Ascending aorta (tissue), 2 donors: ENCODE data around the gene RBMS3. TPM values are rescaled to one million over a fixed set of nuclear protein-coding genes. Genes with fewer than 3 reads are reported as not detected.

ENCODE experiments used
- DNase-seq, 2 donors: peaks; one replicate each; pipeline ENCODE4 v3.0.0-alpha.2; 2019; ENCODE audit warnings: low spot score in 2 of 2
- H3K27ac ChIP-seq, 2 donors: fragments of 200-600 bp; sonication (generic); one replicate each; pipeline ENCODE4 v1.5.1; 2016 to 2017; ENCODE audit warnings: mild to moderate bottlenecking in 1 of 2
- H3K27me3 ChIP-seq: fragments of 200-600 bp; sonication (generic); one replicate; pipeline ENCODE4 v1.5.1; 2017
- H3K36me3 ChIP-seq, 2 donors: fragments of 200-600 bp; sonication (generic); one replicate each; pipeline ENCODE4 v1.5.1; 2016
- H3K4me1 ChIP-seq, 2 donors: fragments of 200-600 bp; sonication (generic); one replicate each; pipeline ENCODE4 v1.5.1; 2016 to 2017; ENCODE audit warnings: mild to moderate bottlenecking in 1 of 2
- H3K4me3 ChIP-seq, 2 donors: fragments of 200-600 bp; sonication (generic); one replicate each; pipeline ENCODE4 v1.5.1; 2016 to 2017; ENCODE audit warnings: mild to moderate bottlenecking in 1 of 2
- H3K9me3 ChIP-seq, 2 donors: fragments of 200-600 bp; sonication (generic); one replicate each; pipeline ENCODE4 v1.5.1; 2016
- intact Hi-C: fragments of 100-400 bp; cut with DNase I; formaldehyde crosslinking; loops from one replicate; pipeline ENCODE4 v1.15.1; 2023
- total RNA-seq: library from RNA; depleted of rRNA; stranded (reverse); fragments of >200 nt; gene quantifications from one replicate; pipeline ENCODE4 v1.1.0, GENCODE V29; 2016
- TF ChIP-seq, protein P1 (sequence below), 3 experiments: fragments of 200-600 bp in 2 of 3; fragments of 450-650 bp in 1 of 3; sonication (generic) in 2 of 3; IDR thresholded peaks; one replicate each; pipeline ENCODE4 v1.5.1; 2016 to 2019; ENCODE audit warnings: antibody characterized with exemption in 3 of 3, mild to moderate bottlenecking in 1 of 3, moderate library complexity in 1 of 3

RBMS3 gene
- total RNA-seq, 1 donor from 2014 or later = 65.8 TPM

DNA sequence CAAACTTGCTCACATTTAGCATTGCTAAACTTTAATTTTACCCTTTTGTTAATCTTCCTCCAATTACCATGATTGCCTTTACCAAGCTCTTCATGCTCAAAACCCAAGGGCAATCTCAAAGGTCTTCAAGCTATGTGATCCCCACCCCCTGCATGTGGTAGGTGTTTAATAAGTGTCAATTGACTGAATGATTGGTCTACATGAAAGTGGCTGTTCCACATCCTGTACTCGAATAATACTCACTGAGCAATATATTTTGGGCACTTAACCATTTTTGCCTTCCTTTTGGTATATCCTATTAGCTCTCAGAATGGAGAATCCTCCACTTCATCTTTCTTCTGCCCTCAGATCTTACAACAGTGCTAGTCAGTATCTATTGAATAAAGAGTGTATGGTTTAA is 17.1 kb downstream of the RBMS3 start:
- DNase-seq = no peak
- no peaks in the 10 kb centered on the region for H3K9me3 ChIP-seq
- H3K27me3 ChIP-seq = no peaks in the 10 kb centered on the region
- intact Hi-C loops = no loop called here
- no peaks in the 10 kb centered on the region for H3K36me3 ChIP-seq
- peaks cover 0 to 12% of the 10 kb centered on the region in 2 donors for H3K4me1 ChIP-seq
- no peak overlapping the region for H3K27ac ChIP-seq
- TF ChIP-seq, protein P1, sequence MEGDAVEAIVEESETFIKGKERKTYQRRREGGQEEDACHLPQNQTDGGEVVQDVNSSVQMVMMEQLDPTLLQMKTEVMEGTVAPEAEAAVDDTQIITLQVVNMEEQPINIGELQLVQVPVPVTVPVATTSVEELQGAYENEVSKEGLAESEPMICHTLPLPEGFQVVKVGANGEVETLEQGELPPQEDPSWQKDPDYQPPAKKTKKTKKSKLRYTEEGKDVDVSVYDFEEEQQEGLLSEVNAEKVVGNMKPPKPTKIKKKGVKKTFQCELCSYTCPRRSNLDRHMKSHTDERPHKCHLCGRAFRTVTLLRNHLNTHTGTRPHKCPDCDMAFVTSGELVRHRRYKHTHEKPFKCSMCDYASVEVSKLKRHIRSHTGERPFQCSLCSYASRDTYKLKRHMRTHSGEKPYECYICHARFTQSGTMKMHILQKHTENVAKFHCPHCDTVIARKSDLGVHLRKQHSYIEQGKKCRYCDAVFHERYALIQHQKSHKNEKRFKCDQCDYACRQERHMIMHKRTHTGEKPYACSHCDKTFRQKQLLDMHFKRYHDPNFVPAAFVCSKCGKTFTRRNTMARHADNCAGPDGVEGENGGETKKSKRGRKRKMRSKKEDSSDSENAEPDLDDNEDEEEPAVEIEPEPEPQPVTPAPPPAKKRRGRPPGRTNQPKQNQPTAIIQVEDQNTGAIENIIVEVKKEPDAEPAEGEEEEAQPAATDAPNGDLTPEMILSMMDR (IDR thresholded peaks at IDR 0.05) = no peak
- no peak overlapping the region for H3K4me3 ChIP-seq

DNA sequence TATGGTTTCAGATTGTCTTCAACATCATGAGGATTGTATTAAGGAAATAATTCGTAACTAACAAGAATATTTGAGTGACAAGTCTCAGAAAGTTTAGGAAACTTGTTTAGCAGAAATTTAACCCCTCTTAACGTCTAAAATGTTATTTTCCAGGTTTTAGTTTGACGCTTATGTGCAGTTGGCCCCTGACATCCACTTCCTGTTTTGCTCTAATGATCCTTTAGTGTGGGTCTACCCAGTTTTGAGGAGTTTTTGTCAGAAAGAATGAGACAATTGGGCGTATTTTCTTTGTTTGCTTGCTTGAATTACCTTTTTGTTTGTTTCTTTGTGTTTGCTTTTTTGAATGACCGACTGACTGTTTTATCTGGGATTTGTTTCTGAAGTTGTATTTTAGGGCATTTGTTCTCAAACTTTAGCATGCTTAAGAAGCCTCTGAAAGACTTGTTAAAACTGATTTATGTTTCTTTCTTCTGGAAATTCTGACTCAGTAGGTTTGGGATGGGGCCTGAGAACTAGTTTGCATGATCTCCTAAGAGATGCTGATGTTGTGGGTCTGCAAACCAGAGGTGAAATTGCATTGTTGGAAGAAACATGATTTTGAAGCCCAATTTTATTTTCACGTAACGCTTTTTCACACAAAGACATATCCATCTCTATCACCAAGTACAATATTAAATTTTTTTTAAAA is 20.6 kb downstream of the RBMS3 start:
- H3K4me1 ChIP-seq = peaks cover 0 to 12% of the 10 kb centered on the region in 2 donors
- no peaks in the 10 kb centered on the region for H3K9me3 ChIP-seq
- TF ChIP-seq, protein P1 (IDR thresholded peaks at IDR 0.05) = no peak
- intact Hi-C loops = no loop called here
- no peak for DNase-seq
- no peak overlapping the region for H3K27ac ChIP-seq
- H3K27me3 ChIP-seq = no peaks in the 10 kb centered on the region
- H3K36me3 ChIP-seq = no peaks in the 10 kb centered on the region
- no peak overlapping the region for H3K4me3 ChIP-seq

DNA sequence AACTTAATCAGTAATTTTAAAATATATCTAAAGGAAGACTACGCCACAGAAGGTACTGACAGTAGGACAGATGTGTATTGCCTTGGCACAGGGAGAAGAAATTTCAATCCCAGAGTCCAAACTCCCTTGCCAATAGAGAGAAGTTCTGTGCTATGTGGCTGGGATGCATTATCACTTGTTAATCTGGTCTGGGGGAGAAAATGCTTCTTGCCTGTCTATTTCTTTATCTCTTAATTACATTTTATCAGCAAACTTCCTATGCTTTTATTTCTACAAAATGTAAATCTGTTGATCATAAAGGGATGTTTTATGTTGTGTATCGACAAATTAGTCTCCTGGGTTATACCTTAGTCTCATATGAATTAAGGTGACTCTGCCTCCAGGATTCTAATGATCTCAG is 21.7 kb downstream of the RBMS3 start:
- Histone ChIP-seq H3K4me1 (peaks cover 0 to 12% of the 10 kb centered on the region in 2 donors), H3K9me3 (no peaks in the 10 kb centered on the region), H3K4me3 (no peak overlapping the region), H3K27ac (no peak overlapping the region), H3K36me3 (no peaks in the 10 kb centered on the region), H3K27me3 (no peaks in the 10 kb centered on the region)
- TF ChIP-seq, protein P1 (IDR thresholded peaks at IDR 0.05) = no peak
- no peak for DNase-seq
- intact Hi-C loops = no loop called here

DNA sequence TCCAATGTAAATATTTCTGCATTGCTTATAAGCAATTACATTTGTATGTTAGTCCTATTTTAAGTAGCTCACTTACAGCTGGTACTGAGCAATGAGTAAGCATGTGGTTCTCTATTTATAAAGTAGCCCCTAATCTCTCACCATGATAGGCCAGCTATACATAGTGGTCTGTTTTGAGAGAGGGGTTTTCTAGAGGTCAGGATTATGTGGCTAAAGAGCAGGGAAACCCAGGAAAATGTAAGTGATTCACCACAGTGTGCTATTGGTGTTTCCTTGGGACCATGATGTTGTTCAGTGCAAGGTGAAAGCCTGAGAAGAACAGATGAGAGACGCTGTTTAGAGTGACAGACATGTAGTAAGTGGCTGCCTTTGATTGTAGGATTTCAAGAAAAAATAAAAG is 26.4 kb downstream of the RBMS3 start:
- DNase-seq = no peak
- no peak overlapping the region for H3K27ac ChIP-seq
- intact Hi-C loops = no loop called here
- no peaks in the 10 kb centered on the region for H3K36me3 ChIP-seq
- H3K9me3 ChIP-seq = no peaks in the 10 kb centered on the region
- H3K27me3 ChIP-seq = no peaks in the 10 kb centered on the region
- no peak overlapping the region for H3K4me3 ChIP-seq
- TF ChIP-seq, protein P1 (IDR thresholded peaks at IDR 0.05) = no peak
- H3K4me1 ChIP-seq = peaks cover 0 to 21% of the 10 kb centered on the region in 2 donors

DNA sequence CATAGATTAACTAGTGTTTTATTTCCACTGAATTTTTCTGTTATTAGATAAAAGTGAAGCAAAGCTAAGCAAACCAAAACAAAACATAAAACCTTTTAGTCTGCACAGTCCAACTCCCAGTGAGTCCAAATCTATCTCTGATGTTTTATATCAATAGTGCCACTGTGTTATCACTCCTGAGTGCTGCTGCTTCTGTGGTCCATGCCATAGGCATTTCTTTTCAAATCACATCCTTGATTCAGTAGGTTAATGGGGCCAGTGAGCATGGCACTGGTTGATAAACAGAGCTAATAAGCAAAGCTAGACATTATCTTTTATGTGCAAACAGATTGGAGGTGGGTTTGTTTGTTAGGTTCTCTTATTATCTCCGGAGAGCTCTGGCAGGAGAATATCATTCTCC is 30.0 kb downstream of the RBMS3 start:
- no peaks in the 10 kb centered on the region for H3K27me3 ChIP-seq
- no peaks in the 10 kb centered on the region for H3K36me3 ChIP-seq
- no peak overlapping the region for H3K27ac ChIP-seq
- TF ChIP-seq, protein P1 (IDR thresholded peaks at IDR 0.05) = no peak
- H3K9me3 ChIP-seq = no peaks in the 10 kb centered on the region
- DNase-seq = no peak
- no peak overlapping the region for H3K4me3 ChIP-seq
- intact Hi-C loops = no loop called here
- peaks cover 7 to 42% of the 10 kb centered on the region in 2 donors for H3K4me1 ChIP-seq
